Measurements from ENCODE around the gene CELF2.

GRCh38 chr10:11320809-11321520 lies 303.3 kb downstream of the CELF2 start:
- TF ChIP-seq CTCF (IDR thresholded peaks at IDR 0.05), result no peak
- TF ChIP-seq EZH2 (IDR thresholded peaks at IDR 0.05), result no peak
